NT2/D1 (cell line): ENCODE data around the gene MRPL58.

Source experiments
- YY1 ChIP-seq: IDR thresholded peaks from 2 replicates; pipeline ENCODE4 v1.6.1; 2011; ENCODE audit not compliant: insufficient read length, insufficient read depth
- ZNF274 ChIP-seq: IDR thresholded peaks from 2 replicates; pipeline ENCODE4 v1.6.1; 2011; ENCODE audit warnings: mild to moderate bottlenecking, low read depth, low read length

GRCh38 chr17:74971842-74972106, 40.7 kb upstream of the MRPL58 start:
- TF ChIP-seq ZNF274 (no peak), YY1 (no peak)
